PC-3 (cell line): Measurements from ENCODE around the gene GPR156. TPM values are rescaled to one million over a fixed set of nuclear protein-coding genes. Genes with fewer than 3 reads are reported as not detected.
A peak's percentile ranks its signal among the peaks of the same experiment; 100 is the strongest.

Experiments
- ATAC-seq: fragments of 200-7000 bp; cut with Tn5 transposase; 2 replicates; pipeline ENCODE4 v1.9.1; 2020; ENCODE audit warnings: mild to moderate bottlenecking, moderate library complexity
- BruUV-seq: library from RNA; stranded (reverse); fragments of 400-500 nt; replicated peaks from 2 replicates; lab custom pipeline; 2021; lab: Mats Ljungman, UMichigan
- CTCF ChIA-PET: fragments of 300-600 bp; sonication (Branson Sonifier 250); formaldehyde crosslinking; loops from one replicate; lab custom pipeline; 2022; ENCODE audit warnings: antibody characterized with exemption; lab: Charles Lee
- POLR2A ChIA-PET: fragments of 300-600 bp; sonication (Branson Sonifier 250); formaldehyde crosslinking; loops from one replicate; lab custom pipeline; 2022; ENCODE audit warnings: antibody characterized with exemption; ENCODE audit not compliant: unreplicated experiment; lab: Charles Lee
- DNase-seq: peaks from one replicate; pipeline ENCODE4 v3.0.0-alpha.2; 2015
- H2AFZ ChIP-seq: fragments of 300-600 bp; sonication (generic); 2 replicates; pipeline ENCODE4 v1.6.0; 2016; ENCODE audit warnings: antibody characterized with exemption, low read length
- H3F3A ChIP-seq: fragments of 300-600 bp; sonication (generic); one replicate; pipeline ENCODE4 v1.6.0; 2017; ENCODE audit warnings: antibody characterized with exemption, low read length, control low read depth, mild to moderate bottlenecking; ENCODE audit not compliant: unreplicated experiment
- H3K27ac ChIP-seq: fragments of 300-600 bp; sonication (generic); 2 replicates; pipeline ENCODE4 v1.5.1; 2016; ENCODE audit warnings: mild to moderate bottlenecking, low read length
- H3K27me3 ChIP-seq: fragments of 300-600 bp; sonication (generic); 2 replicates; pipeline ENCODE4 v1.6.1; 2016; ENCODE audit warnings: low read length, mixed read lengths
- H3K36me3 ChIP-seq: fragments of 300-600 bp; sonication (generic); 2 replicates; pipeline ENCODE4 v1.6.1; 2016; ENCODE audit warnings: low read depth, mixed run types, low read length, mixed read lengths
- H3K4me1 ChIP-seq: fragments of 300-600 bp; sonication (generic); 2 replicates; pipeline ENCODE4 v1.5.1; 2016; ENCODE audit warnings: low read length; ENCODE audit not compliant: insufficient read depth
- H3K4me2 ChIP-seq: fragments of 300-600 bp; sonication (generic); 2 replicates; pipeline ENCODE4 v1.6.0; 2016; ENCODE audit warnings: low read length
- H3K4me3 ChIP-seq: fragments of 300-600 bp; sonication (generic); 2 replicates; pipeline ENCODE4 v1.5.1; 2016; ENCODE audit warnings: mild to moderate bottlenecking, low read length, mixed read lengths
- H3K79me2 ChIP-seq: fragments of 300-600 bp; sonication (generic); 2 replicates; pipeline ENCODE4 v1.6.1; 2017; ENCODE audit warnings: low read length, mixed read lengths
- H3K9ac ChIP-seq: fragments of 300-600 bp; sonication (generic); 2 replicates; pipeline ENCODE4 v1.6.0; 2016; ENCODE audit warnings: mild to moderate bottlenecking, low read length
- H3K9me2 ChIP-seq: fragments of 300-600 bp; sonication (generic); replicated peaks from 2 replicates; pipeline ENCODE4 v1.6.1; 2016; ENCODE audit warnings: mixed run types, low read length, mixed read lengths
- H3K9me3 ChIP-seq: fragments of 300-600 bp; sonication (generic); 2 replicates; pipeline ENCODE4 v1.6.1; 2016; ENCODE audit warnings: low read length, mixed read lengths
- H4K20me1 ChIP-seq: fragments of 300-600 bp; sonication (generic); 2 replicates; pipeline ENCODE4 v1.6.1; 2016; ENCODE audit warnings: low read length, mixed read lengths
- CTCF ChIP-seq: fragments of 300-600 bp; sonication (generic); conservative IDR thresholded peaks from 2 replicates; pipeline ENCODE4 v1.5.1; 2017; ENCODE audit warnings: antibody characterized with exemption, low read depth, mild to moderate bottlenecking, low read length
- EZH2 ChIP-seq: fragments of 300-600 bp; sonication (generic); IDR thresholded peaks from one replicate; pipeline ENCODE4 v1.6.1; 2017; ENCODE audit warnings: antibody characterized with exemption, mild to moderate bottlenecking, low read length; ENCODE audit not compliant: unreplicated experiment
- EZH2phosphoT487 ChIP-seq: fragments of 300-600 bp; sonication (generic); IDR thresholded peaks from 2 replicates; pipeline ENCODE4 v1.6.1; 2018; ENCODE audit warnings: mild to moderate bottlenecking, antibody characterized with exemption, low read length, borderline replicate concordance
- intact Hi-C: fragments of 100-400 bp; cut with micrococcal nuclease; formaldehyde crosslinking; loops from 2 replicates; pipeline ENCODE4 v1.9.0; 2023
- total RNA-seq: library from RNA; depleted of rRNA; stranded (reverse); fragments of >200 nt; gene quantifications from 2 replicates; pipeline ENCODE4 v1.2.3, GENCODE V29; 2014

GPR156 gene
- total RNA-seq, 1 experiment from 2014 or later: 5.1 TPM

- ChIA-PET POLR2A (no interaction called here), CTCF (no interaction called here)
- no peaks in the 10 kb centered on the region for H4K20me1 ChIP-seq
- H3K27me3 ChIP-seq: no peaks in the 10 kb centered on the region
- H3K79me2 ChIP-seq: no peaks in the 10 kb centered on the region
- H3F3A ChIP-seq: no peaks in the 10 kb centered on the region
- H3K9ac ChIP-seq: no peak overlapping the region
- no peak overlapping the region for H3K27ac ChIP-seq
- BruUV-seq: no TSS peak
- ATAC-seq (no peak), DNase-seq (no peak)
- peaks cover 16% of the 10 kb centered on the region for H3K4me1 ChIP-seq
- intact Hi-C loops: no loop called here
- TF ChIP-seq EZH2: no peak
- no peak for TF ChIP-seq EZH2phosphoT487
- no peak for TF ChIP-seq CTCF
- H3K4me3 ChIP-seq: no peak overlapping the region
- no peak overlapping the region for H3K4me2 ChIP-seq
- H2AFZ ChIP-seq: no peak overlapping the region
- H3K36me3 ChIP-seq: no peaks in the 10 kb centered on the region
- H3K9me3 ChIP-seq: no peaks in the 10 kb centered on the region
- H3K9me2 ChIP-seq: no peaks in the 10 kb centered on the region
Measured at GRCh38 chr3:120192579-120192978, 92.4 kb downstream of the GPR156 start.

GRCh38 chr3:120192159-120192558 lies 92.9 kb downstream of the GPR156 start:
- peaks cover 16% of the 10 kb centered on the region for H3K4me1 ChIP-seq
- H4K20me1 ChIP-seq: no peaks in the 10 kb centered on the region
- DNase-seq: no peak
- CTCF ChIA-PET: no interaction called here
- intact Hi-C loops: no loop called here
- no peak overlapping the region for H3K27ac ChIP-seq
- no TSS peak for BruUV-seq
- H3K4me2 ChIP-seq: no peak overlapping the region
- no peaks in the 10 kb centered on the region for H3K9me3 ChIP-seq
- no peak overlapping the region for H3K9ac ChIP-seq
- no peak overlapping the region for H3K4me3 ChIP-seq
- TF ChIP-seq CTCF: no peak
- TF ChIP-seq EZH2: no peak
- no peak for TF ChIP-seq EZH2phosphoT487
- H2AFZ ChIP-seq: no peak overlapping the region
- no peak for ATAC-seq
- POLR2A ChIA-PET: no interaction called here
- no peaks in the 10 kb centered on the region for H3K9me2 ChIP-seq
- no peaks in the 10 kb centered on the region for H3K27me3 ChIP-seq
- H3F3A ChIP-seq: no peaks in the 10 kb centered on the region
- H3K79me2 ChIP-seq: no peaks in the 10 kb centered on the region
- no peaks in the 10 kb centered on the region for H3K36me3 ChIP-seq

DNA sequence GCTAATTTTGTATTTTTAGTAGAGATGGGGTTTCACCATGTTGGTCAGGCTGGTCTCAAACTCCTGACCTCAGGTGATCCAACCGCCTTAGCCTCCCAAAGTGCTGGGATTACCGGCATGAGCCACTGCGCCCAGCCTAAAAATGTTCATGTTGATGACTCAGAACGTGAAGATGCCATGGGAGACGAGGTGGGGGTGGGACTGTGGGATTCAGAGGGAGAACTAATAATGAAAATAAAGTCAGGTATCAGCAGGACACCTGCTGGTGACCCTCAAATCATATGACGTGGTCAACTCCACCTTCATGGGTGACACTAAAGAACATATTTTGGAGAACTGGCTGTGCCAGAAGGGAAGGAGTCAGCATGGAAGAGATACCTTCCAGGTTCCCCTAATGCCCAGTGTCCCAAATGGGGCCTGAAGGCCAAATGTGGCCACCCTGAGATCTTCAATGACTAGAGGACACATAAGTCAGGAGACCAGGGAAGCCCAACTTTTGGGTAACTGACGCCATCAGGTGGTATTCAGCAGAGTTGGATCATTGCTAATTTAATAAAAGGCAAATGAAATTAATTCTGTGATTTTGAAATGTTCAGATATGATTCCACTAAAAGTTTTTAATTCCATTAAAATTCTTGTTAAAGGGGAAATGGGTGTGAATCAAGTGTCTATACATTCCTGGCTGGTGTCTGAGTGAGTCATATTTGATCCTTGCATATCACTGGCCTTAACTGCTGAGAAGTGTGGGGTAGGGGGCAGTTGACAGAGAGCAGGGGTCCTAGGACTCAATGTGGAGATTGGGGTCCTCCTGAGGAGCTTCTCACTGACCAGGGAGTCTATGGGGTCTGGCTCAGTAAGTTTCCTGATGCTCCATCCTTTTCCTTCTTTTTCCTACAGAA lies 102.2 kb downstream of the GPR156 start:
- DNase-seq: peak; percentile 67
- no peaks in the 10 kb centered on the region for H3F3A ChIP-seq
- ChIA-PET CTCF (interaction anchor here (0.6 to 0.7 kb wide), 2 partner anchors 273 to 376 kb away, joined by 3 to 4 read pairs; no protein-coding TSS in a partner anchor), POLR2A (no interaction called here)
- intact Hi-C loops: loop anchor here (1.0 kb wide), 4 partner anchors 48 to 291 kb away; no protein-coding TSS in a partner anchor
- no peak overlapping the region for H3K4me2 ChIP-seq
- peaks cover 32% of the 10 kb centered on the region for H3K4me1 ChIP-seq
- no peak overlapping the region for H2AFZ ChIP-seq
- H3K9me2 ChIP-seq: no peaks in the 10 kb centered on the region
- no peaks in the 10 kb centered on the region for H4K20me1 ChIP-seq
- no peak overlapping the region for H3K27ac ChIP-seq
- H3K9ac ChIP-seq: no peak overlapping the region
- H3K36me3 ChIP-seq: no peaks in the 10 kb centered on the region
- no peaks in the 10 kb centered on the region for H3K79me2 ChIP-seq
- no TSS peak for BruUV-seq
- H3K9me3 ChIP-seq: no peaks in the 10 kb centered on the region
- no peak overlapping the region for H3K4me3 ChIP-seq
- TF ChIP-seq EZH2phosphoT487 (no peak), CTCF (peak; percentile 91)
- H3K27me3 ChIP-seq: no peaks in the 10 kb centered on the region
- peak; percentile 68 for ATAC-seq
